ENCODE results near the gene NPB. TPM values are rescaled to one million over a fixed set of nuclear protein-coding genes. Genes with fewer than 3 reads are reported as not detected.
A peak's percentile ranks its signal among the peaks of the same experiment; 100 is the strongest.

Gene NPB
- polyA plus RNA-seq, 12 donors = 0.14 to 0.81 (median 0.49) TPM; not detected in 2

DNA sequence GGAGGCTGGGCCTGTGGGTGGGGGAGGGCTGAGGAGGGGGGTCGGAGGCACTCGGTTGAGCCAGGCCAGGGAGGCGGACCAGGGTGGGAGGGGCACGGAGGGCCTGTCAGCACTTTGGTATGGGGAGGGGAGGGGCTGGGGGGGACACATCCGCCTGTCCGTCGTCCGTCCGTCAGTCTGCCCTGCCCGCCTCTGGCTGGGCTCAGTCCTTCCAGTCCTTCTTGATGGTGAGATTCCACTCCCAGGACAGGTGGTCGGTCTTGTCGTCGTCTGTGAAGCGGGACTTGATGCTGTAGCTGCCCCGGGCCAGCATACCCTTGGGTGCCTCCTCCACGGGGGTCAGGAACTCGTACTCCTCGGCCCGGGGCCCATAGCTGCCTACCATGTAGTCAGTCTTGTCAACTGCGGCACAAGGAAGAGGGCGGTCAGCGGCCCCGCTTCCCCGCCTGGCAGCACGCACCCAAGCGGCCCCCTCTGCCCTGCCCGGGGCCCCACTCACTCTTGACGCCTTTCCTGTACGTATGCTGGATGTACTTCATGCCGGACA, 33.3 kb upstream of the NPB start:
- no peak for DNase-seq

DNA sequence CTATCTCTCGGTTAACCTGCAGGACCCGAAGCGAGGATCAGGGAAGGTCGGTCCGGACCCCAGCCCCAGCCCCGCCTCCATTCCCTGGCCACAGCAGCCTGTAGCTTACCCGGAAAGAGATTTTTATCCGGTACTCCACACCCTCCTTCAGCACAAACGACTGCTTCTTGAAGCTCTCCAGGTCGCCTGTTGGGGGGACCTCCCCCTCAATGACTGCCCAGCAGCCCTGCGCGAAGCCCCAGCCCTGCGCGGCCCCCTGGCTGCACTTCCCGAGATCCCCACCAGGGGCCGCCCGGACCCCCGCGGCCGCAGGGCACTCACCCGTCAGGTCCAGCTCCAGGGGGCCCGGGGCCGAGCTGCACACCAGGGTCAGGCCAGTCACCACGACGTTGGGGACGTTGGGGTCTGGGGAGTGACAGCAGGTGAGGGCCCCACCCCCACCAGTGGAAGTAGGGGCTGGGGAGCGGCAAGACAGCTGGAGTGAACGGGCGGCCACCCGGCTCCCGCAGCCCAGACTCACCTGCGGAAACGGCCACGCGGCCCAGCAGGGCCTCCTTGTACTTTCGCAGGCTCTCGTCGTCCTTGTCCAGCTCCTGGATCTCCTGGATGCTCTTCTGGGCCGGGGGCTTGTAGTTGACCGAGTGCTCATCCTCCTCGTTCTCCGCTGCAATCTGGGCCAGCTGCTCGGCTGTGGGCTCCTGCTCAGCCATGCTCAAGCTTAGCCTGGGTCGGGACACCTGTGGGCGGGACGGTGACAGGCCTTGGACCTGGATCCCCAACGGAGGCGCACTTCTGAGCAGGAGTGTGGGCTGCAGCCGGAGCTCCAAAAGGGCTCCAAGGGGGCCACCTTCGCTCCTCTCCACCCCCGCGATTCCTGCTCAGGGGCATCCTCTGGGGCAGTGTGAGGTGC, 32.6 kb upstream of the NPB start:
- no peak for DNase-seq

DNA sequence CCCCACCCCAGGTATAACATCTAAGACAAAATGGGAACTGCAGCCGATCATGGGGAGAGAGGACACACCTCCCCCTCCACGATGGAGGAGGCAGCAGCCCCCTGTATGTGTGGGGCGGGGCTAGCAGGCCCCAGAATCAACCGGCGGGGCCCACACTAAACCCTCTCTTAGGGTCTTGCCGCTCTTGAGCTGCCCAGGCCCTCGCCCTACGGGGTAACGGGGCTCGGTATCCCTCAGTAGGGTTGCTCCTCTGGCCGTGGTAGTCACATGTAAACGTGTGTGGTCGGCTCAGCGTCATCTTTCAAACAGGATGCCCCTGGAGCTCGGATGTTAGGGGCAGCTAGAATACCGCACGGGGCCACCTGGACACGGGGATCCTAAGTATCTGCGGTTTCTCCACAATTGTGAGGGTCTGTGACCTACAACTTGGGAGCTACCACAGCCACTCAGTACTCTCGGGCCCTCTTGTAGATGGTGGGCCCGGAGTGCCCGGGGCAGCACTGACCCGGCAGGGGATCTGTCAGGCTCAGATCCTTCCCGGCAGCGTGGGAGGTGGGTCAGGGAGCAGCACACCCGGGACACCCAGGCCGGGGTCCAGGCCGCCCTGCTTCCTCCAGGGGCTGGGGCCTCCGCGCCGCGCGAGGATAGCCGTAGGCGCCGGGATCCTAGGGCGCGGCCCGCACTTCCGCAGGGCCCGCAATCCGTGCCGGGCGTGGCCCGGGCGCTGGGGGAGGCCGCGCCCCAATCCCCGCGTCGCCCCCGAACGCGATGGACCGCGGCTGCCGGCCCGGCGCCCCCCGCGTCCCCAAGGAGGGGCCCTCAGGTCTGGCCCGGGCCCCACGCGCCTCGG, 31.7 kb upstream of the NPB start:
- no peak for DNase-seq

DNA sequence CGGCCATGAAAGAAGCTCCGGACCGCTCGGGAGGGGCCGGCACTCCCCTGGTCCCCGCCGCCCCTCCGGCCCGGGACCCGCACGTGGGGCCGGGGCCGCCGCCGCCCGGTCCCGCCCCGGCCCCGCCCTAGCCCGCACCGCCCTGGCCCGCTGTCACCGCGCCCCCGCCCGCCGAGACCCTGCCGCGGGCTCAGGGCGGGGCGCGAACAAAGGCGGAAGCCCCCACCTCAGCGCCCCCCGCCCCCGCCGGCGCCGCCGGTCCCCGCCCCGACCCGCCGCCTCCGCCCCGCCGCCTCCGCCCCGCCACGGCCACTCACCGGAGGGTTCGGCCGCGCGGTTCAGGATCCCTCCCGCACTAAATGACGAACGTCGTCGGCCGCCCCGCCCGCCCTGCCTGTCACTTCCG, 31.1 kb upstream of the NPB start, which contains the start of gene ARHGDIA:
TSS of gene ARHGDIA (minus strand) at position 357 of the 406 bp plus-strand sequence. CDS start 1,407 bp downstream, outside the sequence.
- DNase-seq = no peak

DNA sequence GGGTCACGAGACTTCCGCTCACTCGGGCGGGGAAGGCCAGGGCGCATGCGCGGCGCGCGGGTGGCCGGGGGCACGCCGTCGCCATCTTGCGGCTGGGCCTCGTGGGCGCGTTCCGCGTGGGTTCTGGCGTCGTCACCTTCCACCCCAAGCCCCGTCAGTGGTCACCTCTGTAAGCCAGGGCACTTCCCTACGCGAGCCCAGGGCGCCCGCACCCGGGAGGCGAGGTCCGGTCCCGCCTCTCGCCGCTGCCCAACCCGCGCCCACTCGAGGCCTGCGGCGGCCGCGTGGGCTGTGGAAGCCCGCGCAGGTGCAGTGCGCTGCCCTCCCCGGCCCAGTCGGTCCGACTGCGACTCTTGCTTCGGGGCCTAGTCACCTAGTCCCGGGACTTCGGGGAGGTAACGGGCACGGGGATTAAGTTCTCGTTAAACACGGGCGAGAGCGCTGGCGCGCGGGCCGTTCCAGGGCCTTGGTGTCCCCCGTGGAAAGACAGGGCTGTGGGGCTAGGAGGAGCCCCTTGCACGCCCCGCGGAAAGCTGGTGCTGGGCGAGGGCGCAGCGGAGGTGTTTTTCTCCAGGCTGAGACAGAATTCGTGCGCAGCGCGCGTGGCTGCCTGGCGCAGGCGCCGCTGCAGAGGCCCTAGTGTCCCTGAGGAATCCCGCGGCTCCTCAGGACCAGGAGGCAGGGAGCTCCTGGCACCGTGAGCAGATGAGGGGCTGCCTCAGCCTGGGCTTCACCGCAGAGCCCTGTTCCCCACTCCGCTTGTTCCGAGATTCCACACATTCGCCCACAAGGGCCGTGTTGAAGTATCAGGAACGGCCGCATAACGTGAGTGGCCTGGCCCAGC, 30.4 kb upstream of the NPB start:
- DNase-seq = peak; percentile 92

DNA sequence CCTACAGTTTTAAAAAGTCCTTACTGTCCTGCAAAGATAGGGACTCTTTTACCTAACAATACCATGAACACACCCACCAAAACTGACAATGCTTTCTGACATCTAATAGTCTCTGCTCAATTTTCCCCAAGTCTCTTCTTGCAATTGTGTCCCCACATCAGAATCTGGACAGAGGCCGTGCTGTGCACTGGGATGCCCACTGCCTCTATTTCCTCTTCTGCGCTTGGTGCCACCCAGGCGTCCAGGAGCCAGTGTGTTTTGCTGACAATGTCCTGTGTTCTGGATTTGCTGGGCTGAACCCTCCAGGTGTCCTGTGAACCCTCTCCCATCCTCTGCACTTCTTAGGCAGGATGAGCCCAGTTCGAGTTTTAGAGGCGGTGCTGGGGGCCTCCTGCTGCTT, 24.5 kb upstream of the NPB start:
- no peak for DNase-seq

DNA sequence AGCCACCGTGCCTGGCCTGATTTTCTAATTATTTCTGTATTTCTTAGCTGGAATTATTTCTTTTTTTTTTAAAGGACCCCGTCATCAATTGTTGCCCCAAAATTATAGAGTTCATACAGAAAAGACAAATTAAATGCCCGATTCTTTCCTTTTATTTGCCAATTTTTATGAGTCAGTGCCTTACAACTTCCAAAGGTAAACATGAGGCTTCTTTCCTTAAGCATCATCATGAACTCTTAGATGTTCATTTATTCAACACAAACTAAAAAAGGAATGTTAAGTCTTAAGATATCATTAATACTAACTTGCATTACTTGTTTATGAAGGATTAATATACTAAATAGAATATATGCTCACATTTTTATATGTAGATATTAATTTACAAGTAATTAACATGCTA, 23.7 kb upstream of the NPB start:
- no peak for DNase-seq

DNA sequence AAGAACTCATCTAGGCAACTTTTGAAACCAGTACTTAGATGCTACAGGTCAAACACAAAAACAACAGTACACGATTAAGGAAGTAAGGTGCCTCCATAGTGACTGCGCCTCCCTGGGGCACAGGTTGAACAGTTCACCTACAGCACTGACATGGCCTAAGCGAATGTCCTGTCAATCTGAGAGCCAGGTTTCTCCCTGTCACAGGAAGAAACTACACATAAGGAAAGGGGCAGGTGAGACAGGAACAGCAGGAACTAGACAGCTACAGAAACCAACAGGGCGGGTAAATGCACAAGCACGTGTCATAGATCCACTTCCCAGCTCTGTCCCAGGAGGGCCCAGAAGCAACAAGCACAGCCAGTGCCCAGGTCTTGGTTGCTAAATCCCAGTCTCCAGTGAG, 22.9 kb upstream of the NPB start:
- no peak for DNase-seq

DNA sequence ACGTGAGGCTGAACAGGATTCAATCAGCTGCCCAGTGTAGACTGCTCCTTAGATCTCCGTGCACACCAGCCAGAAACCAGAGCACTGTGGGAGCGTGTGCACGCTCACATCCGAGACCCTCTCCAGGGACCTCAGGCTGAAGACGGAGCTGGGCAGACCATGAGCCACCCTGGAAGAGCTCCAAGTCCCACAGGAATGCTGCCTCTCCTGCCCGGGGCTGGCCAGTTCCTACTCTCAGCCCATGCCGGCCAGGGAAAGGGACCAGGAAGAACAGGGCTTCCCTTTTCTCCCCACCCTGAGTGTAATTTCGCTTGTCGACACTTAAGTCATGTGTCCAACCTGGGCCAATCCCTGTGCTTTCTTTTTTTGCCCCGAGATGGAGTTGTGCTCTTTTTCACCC, 17.5 kb upstream of the NPB start:
- no peak for DNase-seq

DNA sequence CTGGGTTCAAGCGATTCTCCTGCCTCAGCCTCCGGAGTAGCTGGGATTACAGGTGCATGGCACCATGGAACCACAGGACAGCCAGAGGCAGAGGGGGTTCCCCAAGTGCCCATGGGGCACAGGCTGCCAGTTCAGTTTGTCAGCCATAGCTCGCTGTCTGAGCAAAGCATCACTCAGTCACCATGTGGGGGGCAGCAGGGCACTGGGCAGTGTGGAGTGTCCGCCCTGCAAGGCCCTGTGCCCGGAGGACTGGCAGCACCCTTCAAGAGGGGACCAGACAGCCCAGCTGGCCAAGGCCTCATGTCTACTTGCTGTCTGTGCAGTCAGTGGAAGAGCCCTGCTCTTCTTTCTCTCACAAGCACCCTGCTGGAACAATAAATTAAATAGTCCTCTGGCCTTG, 17.1 kb upstream of the NPB start:
- no peak for DNase-seq

DNA sequence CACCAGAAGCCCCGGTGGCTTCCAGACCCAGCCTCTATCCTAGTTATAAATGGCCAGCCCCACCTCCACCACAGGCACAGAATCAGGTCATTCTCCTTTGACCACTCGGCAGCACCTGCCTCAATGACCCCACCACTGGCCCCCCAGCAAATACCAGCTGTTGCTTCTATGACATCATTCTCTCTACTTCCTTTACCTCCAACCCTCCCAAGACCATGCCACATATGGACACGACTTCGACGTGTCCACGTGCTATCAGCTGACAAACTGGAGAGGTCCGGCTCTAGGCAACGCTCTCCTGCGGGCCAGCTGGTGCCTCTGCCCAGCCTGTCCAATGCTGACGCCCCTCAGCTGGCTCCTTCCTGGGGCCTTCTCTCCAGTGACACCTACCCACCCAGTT, 16.6 kb upstream of the NPB start:
- DNase-seq = no peak

DNA sequence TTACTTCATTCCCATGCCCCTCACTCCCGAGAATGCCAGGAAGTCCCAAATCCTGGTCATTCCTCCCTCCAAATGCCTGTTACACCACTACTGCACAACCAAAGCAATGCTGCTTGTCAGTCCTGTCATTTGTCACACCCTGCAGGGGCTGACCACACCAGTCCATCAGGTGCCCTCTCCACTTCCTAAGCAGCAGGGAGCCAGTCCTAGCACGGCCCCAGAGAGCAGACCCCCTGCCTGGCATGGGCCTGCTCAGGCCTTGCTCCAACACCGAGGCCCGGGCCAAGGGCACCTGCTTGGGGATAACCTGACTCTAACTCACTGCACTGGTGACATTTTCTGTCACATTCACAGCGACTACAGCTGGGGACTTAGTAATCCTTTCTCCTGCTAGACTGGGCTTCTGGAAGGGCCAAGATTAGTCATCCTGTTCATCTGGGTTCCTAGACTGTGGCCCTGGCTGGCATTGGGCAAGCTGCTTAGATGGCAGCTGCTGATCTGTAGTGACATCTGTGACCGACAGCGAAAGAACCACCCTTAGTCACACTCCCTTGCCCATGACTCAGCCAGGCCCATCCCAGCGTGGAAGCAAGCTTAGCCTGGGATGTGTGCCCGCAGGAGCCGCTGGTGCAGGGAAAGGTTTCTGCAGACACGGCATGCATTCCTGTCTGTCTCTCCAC, 16.0 kb upstream of the NPB start:
- DNase-seq = no peak

DNA sequence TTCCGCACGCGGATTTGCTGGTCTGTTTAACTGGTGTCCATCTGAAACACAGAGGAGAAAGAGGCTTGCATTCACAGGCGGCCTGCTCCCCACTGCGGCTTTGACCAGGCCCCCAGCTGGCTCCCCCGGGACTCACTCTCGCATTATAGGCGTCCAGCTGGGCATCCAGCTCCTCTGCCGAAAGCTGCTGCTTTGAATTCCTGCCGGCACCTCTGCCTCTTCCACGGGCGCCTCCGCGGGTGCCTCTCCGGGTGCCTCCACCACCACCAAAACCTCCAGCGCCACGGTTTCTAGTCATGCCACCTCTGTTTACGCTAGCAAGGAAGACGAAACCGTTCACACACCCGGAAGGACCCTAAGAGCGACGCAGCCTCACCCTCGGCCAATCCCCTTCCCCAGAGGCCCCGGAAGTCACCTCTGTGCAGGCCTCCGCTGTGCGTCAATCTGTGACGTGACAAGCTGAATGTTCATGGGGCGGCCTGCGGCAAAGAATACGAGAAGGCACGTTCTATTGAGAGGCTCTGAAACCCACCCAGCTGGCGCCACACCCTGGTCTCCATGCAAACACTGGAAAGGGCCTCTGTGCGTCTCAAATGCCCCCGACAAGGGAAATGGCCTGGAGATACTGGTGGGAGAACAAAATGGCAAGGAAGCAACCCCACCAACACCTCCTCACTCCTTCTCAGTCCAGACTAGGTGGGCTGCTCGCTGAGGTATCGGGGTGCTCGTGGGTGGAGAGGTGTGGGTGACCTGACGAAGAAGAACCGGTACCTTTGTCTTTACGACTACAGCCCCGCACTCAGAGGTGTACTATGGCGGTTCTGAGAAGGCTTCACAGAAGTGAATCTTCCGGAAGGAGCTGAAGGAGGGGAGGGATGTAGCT, 13.7 kb upstream of the NPB start:
- DNase-seq = no peak

DNA sequence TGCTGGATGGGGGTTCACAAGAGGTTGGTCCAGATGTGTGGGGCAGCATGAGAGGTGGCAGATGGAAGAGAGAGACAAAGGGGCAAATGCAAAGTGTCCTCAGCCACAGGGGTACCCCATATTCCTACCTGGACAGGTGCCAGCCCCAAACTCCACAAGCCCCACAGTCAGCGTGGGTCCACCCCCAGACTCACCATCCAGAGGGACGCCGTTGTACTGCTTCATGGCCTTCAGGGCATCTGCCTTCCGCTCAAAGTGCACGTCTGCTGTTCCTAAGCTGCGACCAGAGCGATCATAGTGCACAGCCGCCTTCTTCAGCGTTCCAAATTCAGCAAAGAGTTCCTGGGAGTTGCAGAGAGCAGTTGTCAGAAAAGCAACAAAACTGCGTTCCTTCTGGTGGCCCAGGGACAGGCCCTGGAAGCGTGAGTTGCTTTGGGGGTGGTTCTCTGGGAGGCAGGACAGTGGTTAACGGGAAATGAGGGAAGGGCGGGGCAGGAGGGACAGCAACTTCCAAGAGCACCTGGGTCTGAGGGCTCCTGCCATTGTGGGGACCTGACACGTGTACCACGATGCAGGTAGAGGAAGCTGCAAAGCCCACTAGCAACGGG, 12.9 kb upstream of the NPB start:
- no peak for DNase-seq

DNA sequence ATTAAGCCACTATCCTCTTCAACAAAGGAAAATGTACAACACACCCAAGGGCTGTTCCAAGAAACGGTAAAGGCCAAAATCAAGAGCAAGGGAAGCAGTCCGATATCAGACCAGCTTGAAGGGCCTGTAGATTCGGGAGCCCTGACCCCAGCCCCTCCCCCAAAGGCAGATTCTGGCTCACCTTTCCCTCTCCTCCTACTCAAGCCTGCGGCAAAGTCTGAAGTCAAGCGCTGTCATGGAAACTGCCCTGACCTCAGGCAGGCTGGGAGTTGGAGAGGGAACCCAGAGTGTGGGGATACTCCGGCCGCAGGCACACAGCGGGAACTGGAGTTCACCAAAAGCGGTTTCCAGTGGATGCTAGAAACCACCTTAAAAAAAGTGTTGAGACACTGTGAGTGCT, 12.4 kb upstream of the NPB start:
- DNase-seq = no peak

DNA sequence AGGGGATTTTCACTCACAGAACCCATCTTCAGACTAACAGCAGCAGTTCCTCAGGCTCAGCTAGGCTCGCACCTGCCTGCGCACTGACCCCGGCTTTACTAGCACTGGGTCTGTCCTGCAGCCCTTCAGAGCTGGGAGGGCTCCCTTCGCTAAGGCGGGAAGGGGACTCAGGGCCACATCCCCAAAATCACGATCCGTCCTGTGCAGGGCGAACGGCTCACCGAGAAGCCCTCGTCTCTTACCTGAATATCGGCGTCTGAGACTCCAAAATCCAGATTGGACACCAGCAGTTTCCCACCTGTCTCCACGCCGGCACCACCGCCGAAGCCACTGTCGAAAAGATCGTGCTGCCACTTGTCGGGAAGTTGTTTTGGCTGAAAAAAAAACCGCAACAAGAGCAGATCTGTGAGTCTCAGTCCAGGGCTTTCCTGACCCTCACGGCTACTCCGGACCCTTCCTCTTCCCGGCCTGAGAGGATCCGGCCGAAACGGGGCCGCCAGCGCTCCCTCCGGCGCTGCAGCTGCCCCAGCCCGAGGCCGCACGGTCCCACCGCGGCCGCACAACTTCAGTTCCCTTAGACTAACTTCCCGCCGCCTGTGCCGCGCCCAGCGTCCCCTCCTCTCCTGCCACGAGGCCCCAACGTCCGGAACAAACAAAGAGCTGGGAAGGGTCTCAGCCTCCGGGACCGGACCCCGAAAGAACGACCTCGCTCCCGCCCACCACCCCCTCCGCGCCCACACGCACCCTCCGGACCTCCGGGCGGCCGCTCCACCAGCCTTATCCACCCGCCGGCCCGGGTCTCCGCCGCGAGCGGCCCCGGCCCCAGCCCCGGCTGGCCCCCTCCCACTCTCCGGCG, 11.4 kb upstream of the NPB start:
- no peak for DNase-seq

DNA sequence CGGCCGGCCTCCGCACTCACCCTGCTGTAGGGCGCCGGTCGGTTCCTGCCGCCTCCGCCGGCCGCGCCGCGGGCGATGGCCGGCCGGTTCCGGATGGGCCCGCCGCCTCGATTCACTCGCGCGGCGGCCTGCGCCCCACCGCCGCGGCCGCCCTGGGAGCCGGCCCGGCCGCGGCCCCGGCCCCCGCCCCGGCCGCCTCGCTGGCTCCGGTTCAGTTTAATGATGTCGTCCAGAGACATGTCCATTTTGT, 10.8 kb upstream of the NPB start:
- DNase-seq = no peak

DNA sequence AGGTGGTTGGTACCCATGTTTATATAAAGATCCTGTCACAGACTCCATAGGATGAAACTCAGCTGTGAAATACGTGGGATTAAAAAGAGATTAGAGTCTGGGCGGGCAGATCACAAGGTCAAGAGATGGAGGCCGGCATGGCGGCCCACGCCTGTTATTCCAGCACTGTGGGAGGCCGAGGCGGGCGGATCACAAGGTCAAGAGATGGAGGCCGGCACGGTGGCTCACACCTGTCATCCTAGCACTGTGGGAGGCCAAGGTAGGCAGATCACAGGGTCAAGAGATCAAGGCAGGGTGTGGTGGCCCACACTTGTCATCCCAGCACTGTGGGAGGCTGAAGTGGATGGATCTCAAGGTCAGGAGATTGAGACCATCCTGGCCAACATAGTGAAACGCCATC, 6.6 kb upstream of the NPB start:
- no peak for DNase-seq
